HG02973 (cell line): ENCODE measurements around the gene HSPA4.
"Not testable (repeated sequence)": the region's sequence is repeated elsewhere in the genome, so short reads cannot be mapped to it uniquely, and the experiment has no call there.

Experiments
- ATAC-seq: cut with Tn5 transposase; IDR thresholded peaks from one replicate; pipeline ENCODE4 v1.9.1; 2021; ENCODE audit warnings: moderate library complexity; ENCODE audit not compliant: unreplicated experiment

Gene HSPA4

DNA sequence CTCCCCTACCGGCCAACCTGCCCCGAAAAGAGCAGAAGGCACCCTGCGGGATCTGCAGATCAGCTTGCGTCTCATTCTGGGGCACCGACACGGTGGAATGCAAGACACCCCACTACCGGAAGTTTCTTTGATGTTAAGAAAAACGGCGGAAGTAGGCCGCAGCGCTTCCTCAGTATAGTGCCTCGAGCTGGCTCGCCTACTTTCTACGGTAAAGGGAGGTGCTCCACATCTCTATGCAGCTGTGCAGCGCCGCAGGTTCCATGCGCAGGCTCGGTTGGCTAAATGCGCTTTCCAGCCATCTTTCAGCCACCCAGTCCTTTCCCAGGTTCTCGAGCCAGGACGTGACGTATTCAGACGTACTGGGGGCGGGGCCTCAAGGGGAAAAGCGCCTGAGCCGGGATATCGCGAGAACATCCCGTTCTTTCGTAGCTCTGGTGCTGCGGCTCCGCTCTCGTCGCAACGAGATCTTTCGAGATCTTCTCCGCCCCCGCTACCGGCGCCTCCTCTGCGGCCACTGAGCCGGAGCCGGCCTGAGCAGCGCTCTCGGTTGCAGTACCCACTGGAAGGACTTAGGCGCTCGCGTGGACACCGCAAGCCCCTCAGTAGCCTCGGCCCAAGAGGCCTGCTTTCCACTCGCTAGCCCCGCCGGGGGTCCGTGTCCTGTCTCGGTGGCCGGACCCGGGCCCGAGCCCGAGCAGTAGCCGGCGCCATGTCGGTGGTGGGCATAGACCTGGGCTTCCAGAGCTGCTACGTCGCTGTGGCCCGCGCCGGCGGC lies at the start of gene HSPA4:
TSS of gene HSPA4 (plus strand) at position 472 of the 775 bp plus-strand sequence. CDS start at position 710, 238 bp downstream.
- ATAC-seq, result peak; percentile 75

DNA sequence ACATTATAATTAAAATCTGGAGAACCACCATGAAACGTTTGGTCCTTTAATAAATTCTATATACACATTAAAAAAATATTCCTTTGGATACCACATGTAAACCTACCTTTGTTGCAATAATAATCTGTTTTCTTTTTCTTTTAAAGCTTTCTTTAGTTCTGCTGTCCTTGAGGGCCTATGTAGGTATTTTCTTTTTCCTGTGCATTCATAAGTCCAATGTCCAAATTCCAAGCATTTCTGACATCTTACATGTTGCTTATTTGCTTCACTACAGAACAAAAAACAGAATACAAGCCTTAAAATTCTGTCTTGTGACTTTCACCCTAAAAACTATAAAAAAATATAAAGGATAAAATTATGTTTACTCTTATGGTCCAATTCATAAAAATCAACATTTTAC lies 45.2 kb upstream of the HSPA4 start:
- no peak for ATAC-seq

DNA sequence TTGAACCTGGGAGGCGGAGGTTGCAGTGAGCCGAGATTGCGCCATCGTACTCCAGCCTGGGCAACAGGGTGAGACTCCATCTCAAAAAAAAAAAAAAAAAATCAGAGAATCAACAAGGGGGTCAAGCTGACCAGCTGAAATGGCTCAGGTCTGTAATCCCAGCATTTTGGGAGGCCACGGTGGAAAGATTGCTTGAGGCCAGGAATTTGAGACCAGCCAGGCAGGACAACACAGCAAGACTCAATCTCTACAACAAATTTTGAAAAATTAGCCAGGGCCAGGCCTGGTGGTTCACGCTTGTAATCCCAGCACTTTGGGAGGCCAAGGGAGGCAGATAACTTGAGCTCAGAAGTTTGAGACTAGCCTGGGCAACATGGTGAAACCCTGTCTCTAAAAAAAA lies 43.4 kb upstream of the HSPA4 start:
- ATAC-seq, result not testable (repeated sequence)

DNA sequence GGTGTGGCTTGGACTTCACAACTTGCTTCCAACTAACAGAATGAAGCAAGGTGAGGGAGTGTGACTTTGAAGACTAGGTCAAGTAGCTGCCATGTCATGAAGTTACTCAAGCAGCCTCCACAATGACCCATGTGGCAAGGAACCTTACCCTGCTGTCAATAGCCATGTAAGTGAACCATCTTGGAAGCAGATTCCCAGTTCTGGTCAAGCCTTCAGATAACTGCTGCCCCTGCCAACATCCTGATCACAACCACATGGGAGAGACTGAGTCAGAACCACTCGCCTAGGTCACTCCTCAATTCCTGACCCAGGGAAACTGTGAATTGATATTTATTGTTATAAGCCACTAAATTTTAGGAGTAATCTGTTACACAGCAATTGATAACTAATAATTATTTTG lies 36.3 kb upstream of the HSPA4 start:
- no peak for ATAC-seq

DNA sequence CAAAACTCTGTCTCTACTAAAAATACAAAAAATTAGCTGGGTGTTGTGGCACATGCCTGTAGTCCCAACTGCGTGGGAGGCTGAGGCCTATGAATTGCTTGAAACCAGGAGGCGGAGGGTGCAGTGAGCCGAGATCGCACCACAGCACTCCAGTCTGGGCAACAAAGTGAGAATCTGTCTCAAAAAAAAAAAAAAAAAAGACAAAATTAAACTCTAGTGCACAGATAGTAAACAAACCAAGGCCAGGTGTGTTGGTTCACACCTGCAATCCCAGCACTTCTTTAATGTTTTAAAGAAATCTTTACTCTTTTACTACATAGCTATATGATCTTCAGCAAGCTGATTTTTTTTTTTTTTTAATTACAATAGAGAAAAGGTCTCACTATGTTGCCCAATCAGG lies 33.8 kb upstream of the HSPA4 start:
- ATAC-seq, result no peak

DNA sequence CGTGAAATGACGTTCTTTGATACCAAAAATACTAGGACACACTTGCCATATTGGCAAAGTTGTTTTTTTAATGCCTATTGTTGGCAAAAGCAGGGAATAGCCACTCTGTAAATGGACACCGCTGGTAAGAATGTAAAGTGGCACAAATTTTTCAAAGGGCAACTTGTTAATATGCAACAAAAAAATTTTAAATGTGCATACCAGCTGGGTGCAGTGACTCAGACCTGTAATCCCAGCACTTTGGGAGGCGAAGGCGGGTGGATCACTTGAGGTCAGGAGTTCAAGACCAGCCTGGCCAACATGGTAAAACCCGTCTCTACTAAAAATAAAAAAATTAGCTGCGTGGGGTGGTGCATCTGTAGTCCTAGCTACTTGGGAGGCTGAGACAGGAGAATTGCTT lies 32.3 kb upstream of the HSPA4 start:
- ATAC-seq, result not testable (repeated sequence)

DNA sequence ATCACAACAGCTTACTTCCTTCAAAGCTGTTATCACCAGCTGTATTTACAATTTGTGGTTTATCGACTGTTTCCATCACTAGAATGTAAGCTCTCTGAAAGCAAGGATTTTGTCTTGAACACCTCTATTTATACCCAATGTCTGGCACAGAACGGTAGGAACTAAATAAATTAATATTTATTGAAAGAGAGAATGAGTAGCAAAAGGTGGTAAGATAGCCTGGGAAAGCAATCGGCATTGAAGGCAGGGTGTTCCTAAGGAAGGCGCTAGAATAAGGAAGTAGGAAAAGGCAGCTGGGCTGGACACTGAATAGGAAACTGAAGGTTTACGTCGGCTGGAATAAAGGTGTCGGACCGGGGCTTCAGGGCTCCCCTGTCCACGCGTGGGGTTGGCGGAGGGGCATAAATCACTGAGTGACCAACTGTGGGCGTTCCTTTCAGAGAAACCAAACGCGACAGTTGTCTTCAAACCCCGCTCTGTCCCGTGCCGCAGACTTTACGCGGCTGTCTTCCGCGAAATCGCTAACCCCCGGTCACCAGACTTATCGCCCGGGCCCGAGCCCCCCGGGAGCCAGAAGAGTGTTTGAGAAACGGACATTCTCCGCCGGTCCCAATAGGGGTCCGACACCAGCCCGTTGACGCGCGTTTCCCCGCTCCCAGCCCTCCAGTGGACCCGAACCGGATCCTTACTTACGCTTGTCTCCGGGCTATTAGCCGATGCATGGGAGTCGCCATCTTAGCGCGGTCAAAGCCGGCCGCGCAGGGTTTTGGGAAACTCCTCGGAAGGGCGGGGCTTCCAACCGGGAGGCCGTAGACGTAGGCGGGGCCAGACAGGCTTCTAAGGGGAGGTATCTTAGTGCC lies 25.8 kb upstream of the HSPA4 start, which contains the start of gene ZCCHC10:
TSS of gene ZCCHC10 (minus strand) at position 746 of the 860 bp plus-strand sequence. CDS start at position 734, 12 bp downstream.
- ATAC-seq, result peak; percentile 91

DNA sequence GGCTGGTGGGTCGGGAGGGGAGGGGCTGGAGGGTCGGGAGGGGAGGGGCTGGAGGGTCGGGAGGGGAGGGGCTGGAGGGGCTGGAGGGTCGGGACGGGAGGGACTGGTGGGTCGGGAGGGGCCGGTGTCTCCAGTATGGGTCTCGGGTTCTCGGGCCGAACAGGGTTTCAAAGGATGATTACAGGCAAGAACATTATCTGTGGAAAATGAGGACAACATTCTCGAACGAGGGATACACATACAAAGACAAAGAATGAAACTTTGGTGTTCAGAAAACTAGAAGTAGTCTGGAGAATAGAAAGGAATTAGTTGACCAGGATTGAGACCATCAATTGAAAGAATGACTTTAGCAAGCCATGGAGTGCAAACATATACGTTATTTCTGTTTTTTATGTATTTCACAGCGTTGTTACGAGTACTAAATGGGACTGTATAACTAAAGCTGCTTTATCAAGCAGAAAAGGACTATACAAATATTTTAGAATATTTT lies 25.1 kb upstream of the HSPA4 start:
- no peak for ATAC-seq

DNA sequence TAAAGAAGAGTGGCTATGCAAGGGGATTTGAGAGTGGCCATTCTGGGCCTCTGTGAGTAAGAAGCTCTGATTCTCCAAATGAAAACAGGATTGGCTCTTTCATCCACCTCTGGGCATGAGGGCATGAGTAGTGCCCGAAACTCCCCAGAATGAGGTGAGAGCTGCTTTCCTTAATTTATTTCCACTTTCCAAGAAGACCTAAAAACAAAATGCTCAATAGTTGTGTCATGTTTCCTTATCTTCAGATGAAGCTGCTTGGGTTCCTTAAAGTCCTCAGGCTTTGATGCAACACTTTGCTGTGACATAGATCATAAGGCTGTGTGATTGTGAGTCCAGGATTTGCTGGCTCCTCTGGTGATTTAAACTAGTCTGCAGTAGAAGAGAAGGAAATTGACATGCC lies 22.4 kb upstream of the HSPA4 start:
- ATAC-seq, result no peak

DNA sequence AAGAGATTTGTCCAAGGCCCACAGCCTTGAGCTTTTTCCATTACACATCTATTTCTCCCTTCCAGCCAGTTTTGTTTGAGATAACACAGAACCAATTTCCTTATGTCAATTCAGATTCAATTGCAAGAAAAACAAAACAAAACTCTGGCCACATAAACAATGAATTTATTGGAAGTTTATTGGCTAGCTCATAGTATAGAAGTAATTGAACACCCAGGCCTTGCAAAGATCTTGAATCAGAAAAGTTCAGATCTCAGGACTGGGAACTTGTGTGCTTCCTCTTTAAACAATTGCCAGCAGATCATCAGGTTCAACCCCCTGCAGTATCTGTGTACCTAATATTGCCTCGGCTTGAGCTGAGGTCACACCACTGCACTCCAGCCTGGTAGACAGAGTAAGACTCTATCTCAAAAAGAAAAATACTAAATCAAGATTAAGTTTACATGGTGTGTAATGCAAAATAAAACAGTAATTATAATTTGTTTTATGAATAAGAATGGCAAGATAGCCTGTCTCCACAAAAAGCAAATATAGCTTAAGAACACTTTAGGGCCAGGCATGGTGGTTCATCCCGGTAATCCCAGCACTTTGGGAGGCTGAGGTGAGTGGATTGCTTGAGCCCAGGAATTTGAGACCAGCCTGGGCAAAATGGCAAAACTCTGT lies 21.3 kb upstream of the HSPA4 start:
- no peak for ATAC-seq

DNA sequence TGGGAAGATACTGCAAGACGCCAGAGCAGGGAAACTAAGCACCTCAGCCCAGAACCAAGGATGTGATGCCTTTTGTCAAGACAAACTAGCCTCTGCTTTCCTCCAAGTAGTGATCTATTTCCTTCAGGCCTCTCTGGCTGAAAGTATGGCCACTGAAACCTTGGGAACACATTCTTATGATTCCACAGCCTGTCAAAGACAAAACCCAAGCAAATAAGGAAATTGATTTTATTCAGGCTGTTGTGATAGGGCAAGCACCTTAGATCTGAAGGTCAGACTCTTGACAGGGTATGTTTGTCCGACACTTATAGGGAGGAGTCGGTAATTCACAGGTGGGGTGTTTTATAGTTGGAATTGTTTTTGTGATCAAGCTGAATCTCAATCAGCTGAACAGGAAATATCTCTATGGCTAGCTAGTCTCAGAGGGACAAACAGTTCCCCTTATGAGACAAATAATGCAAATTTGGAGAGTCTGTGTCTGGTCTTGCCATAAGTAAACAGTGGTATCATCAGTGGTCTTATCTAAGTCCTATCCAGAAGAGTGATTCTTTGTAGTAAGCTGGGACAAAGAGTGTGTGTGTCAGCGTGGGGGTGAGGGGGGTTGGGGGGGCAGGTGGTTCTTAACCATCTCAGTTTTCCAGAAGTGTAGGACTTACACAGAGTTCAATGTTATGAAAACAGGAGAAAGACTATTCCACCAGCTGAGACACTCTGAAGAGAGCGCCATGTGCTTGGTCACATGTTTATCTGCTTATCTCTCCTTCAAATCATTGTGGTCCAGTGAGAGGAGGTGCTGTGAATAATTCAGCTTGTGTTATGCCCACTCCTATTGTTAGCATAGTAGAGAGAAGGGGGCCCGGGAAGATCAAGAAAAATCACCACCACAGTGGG lies 18.7 kb upstream of the HSPA4 start:
- no peak for ATAC-seq

DNA sequence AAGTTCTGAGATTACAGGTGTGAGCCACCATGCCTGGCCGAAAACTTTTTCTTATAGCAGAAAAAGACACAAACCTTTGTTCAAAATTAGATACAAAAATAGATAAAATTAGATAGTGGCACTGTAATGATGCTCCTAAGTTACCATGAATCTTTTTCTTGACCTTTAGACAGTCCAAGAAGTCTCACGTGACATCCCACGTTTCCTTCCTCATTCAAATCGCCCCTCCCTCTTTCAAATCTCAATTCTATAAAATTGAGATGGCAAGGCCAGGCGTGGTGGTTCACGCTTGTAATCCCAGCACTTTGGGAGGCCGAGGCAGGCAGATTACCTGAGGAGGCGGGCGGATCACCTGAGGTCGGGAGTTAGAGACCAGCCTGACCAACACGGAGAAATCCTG lies 17.7 kb upstream of the HSPA4 start:
- ATAC-seq, result no peak

DNA sequence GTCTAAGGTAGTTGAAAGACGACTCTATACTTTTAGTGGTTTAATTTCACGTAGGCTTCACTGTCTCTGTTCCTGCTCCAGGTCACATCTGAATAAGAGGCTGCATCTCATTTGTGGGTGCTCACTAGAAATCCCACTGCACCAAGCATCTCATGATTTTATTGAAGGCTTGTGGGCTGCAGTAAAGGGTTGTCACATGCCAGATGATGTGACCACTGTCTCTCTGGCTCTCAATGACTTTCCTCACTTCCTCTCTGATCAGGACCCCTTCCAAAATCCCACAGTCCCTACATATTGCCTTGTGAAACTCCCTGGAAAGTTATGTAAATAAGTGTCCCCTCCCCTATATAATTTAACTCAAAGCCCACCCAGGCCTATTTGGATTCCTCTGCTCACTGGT lies 16.6 kb upstream of the HSPA4 start:
- no peak for ATAC-seq

DNA sequence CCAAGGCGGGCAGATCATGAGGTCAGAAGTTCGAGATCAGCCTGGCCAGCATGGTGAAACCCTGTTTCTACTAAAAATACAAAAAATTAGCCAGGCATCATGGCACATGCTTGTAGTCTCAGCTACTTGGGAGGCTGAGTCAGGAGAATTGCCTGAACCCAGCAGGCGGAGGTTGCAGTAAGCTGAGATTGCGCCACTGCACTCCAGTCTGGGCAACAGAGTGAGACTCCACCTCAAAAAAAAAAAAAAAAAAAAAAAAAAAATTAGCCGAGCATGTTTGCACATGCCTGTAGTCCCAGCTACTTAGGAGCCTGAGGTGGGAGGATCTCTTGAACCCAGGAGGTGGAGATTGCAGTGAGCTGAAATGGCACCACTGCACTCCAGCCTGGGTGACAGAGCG lies 15.1 kb upstream of the HSPA4 start:
- ATAC-seq, result not testable (repeated sequence)

DNA sequence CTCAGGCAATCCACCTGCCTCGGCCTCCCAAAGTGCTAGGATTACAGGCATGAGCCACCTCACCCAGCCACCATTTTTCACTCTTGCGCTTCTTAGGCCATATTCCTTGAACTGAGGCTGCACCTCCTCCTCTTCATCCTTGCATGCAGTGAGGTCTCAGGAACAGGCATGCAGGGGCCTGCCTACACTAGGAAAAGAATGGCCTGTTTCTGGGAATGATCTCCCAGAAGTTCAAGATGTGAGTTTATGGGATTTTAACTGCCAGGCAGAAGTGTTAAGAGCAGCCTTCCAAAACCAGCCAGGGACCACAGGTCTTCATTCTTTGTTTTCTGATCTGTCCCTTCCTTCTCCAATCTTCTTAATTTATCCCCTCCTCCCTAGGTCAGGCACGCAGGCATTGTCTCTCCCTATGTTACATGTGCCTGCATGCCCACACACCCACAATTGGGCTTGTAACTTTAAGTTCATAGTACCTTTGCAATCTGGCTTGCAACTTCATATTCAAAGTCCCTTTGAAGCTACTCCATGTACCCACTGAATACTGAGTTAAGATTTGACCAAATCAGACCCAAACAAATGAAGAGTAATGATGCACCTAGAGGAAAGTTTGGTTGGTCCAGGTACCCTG lies 10.5 kb upstream of the HSPA4 start:
- ATAC-seq, result no peak

DNA sequence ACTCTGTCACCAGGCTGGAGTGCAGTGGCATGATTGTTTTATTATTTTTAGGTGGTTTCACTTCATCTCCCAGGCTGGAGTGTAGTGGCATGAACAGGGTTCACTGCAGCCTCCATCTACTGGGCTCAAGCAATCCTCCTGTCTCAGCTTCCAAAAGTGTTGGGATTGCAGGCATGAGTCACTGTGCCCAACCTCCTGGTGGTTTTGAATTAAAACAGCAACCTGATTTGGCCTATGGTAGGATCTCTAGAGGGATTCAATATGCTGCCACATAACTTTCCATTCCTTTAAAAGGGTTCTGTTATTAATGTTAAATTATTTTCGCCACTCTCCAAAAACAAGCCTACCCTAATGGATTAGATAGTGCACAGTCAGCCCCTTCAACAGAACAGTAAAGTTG lies 9.9 kb upstream of the HSPA4 start:
- ATAC-seq, result no peak

DNA sequence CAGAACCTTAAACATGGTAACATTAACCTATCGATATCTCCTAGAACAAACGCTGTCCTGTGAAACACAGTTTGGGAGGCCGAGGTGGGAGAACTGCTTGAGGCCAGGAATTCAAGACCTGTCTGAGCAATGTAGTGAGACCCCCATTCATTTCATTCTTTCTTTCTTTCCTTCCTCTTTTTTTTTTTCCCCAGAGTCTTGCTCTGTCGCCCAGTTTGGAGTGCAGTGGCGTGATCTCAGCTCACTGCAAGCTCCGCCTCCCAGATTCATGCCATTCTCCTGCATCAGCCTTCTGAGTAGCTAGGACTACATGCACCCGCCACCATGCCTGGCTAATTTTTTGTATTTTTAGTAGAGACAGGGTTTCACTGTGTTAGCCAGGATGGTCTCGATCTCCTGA lies 5.3 kb upstream of the HSPA4 start:
- ATAC-seq, result not testable (repeated sequence)

DNA sequence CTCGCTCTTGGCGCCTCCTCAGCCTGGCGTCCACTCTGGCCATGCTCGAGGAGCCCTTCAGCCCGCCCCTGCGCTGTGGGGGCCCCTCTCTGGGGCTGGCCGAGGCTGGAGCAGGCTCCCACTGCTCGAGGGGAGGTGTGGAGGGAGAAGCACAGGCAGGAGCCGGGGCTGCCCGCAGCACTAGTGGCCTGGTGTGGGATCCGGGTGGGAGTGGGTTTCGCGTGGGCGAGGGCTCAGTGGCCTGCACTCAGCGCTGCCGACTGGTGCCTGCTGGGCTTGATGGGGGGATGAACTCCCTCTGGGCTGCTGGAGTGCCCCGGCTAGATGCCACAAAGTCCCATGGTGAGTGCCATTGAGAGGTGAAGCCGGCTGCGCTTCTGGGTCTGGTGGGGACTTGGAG lies 4.4 kb upstream of the HSPA4 start:
- ATAC-seq, result no peak

DNA sequence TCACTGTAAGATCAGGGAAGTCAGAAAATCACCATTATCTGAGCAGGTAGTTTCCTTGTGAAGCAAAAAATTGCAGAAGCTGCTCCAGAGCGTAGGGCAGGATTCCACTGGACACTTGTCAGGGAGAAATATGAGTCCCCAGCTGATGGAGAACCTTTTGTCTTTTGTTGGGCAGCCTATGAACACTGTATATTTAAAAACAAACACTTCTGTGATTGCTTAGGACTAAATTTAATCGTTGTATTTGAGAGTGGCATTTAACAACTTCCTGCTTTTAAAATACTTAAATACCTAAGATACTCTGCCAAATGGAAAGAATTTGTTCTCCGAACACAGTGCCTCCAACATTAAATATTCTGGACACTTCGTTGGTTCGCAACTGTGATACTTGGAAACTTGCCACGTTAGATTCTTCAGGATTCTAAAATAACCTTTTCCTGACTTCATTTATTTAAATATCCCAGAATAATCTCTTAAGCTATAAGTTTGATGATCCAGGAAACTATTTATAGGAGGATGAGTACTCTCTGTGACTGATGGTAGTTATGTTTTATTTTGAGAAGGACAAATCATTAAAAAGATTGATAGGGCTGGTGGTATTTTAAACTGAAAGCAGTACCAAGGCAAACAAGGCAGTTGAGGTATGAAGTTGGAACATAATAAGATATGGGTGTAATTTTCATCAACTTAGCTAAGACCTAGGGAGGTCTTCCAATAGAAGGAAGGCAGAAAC lies 2.7 kb upstream of the HSPA4 start:
- no peak for ATAC-seq
